Gastrocnemius medialis (tissue), 4 donors: Measurements from ENCODE around the gene SLC18A3.

Experiments
- POLR2A ChIP-seq, 2 donors: fragments of 450-650 bp; IDR thresholded peaks; one replicate each; pipeline ENCODE4 v1.6.1; 2017; ENCODE audit warnings: antibody characterized with exemption in 2 of 2, mild to moderate bottlenecking in 2 of 2, moderate library complexity in 2 of 2
- TF ChIP-seq, protein P1 (sequence below), 5 experiments: fragments of 450-650 bp in 3 of 5; fragments of 200-600 bp in 2 of 5; sonication (generic) in 2 of 5; IDR thresholded peaks in 4 of 5; conservative IDR thresholded peaks in 1 of 5; 1 replicate in 4 of 5; 2 replicates in 1 of 5; pipeline ENCODE4 v1.5.1; 2016 to 2019; ENCODE audit warnings: antibody characterized with exemption in 5 of 5, mild to moderate bottlenecking in 3 of 5, moderate library complexity in 3 of 5

GRCh38 chr10:49592726-49593563 lies 17.2 kb upstream of the SLC18A3 start:
- TF ChIP-seq, protein P1, sequence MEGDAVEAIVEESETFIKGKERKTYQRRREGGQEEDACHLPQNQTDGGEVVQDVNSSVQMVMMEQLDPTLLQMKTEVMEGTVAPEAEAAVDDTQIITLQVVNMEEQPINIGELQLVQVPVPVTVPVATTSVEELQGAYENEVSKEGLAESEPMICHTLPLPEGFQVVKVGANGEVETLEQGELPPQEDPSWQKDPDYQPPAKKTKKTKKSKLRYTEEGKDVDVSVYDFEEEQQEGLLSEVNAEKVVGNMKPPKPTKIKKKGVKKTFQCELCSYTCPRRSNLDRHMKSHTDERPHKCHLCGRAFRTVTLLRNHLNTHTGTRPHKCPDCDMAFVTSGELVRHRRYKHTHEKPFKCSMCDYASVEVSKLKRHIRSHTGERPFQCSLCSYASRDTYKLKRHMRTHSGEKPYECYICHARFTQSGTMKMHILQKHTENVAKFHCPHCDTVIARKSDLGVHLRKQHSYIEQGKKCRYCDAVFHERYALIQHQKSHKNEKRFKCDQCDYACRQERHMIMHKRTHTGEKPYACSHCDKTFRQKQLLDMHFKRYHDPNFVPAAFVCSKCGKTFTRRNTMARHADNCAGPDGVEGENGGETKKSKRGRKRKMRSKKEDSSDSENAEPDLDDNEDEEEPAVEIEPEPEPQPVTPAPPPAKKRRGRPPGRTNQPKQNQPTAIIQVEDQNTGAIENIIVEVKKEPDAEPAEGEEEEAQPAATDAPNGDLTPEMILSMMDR (IDR thresholded peaks at IDR 0.05 in 4 of 5, conservative IDR thresholded peaks at IDR 0.05 in 1 of 5): peak; percentile 37 to 78 (median 45)
- TF ChIP-seq POLR2A (IDR thresholded peaks at IDR 0.05): no peak
